H1 (cell line): ENCODE results near the gene TUBGCP6. TPM values are rescaled to one million over a fixed set of nuclear protein-coding genes. Genes with fewer than 3 reads are reported as not detected.

Source experiments
- BCL11A ChIP-seq, 2 experiments: IDR thresholded peaks; one replicate each; pipeline ENCODE4 v1.6.1; 2011; ENCODE audit warnings: low read depth in 2 of 2, low read length in 2 of 2, mild to moderate bottlenecking in 2 of 2
- NRF1 ChIP-seq: IDR thresholded peaks from 2 replicates; pipeline ENCODE4 v1.6.1; 2011; ENCODE audit warnings: mild to moderate bottlenecking, low read depth, low read length, improper control_type of control experiment
- POU5F1 ChIP-seq: IDR thresholded peaks from 2 replicates; pipeline ENCODE4 v1.6.1; 2011; ENCODE audit warnings: low read depth, mild to moderate bottlenecking, low read length, moderate library complexity
- ZNF274 ChIP-seq: IDR thresholded peaks from 2 replicates; pipeline ENCODE4 v1.7.0; 2012; ENCODE audit warnings: low read length, borderline replicate concordance; ENCODE audit errors: extremely low read depth
- polyA plus RNA-seq, 7 experiments: library from polyadenylated mRNA; depleted of rRNA in 3 of 7; stranded (reverse) in 5 of 7; unstranded in 2 of 7; fragments of >200 nt in 5 of 7; fragments of 200-250 nt in 2 of 7; gene quantifications; 1 replicate in 5 of 7; 2 replicates in 1 of 7; 4 replicates in 1 of 7; pipeline versions ENCODE4 v1.2.1 to v1.2.3, GENCODE V29; 2011 to 2013; ENCODE audit warnings: missing spikeins in 2 of 7, mixed read lengths in 2 of 7
- total RNA-seq: library from RNA; stranded (reverse); fragmentation: NEBNext Ultra II Directional; extraction: Animal tissue kit (Norgen Biotek cat#: 25700); gene quantifications from 2 replicates; pipeline ENCODE4 v1.2.1, GENCODE V29; 2021

The TUBGCP6 gene
- total and polyA plus RNA-seq, 2 of the 8 experiments (the other 6 are each of a cell fraction or from before 2014, with no cell fraction given): 24.2 to 24.7 TPM

DNA sequence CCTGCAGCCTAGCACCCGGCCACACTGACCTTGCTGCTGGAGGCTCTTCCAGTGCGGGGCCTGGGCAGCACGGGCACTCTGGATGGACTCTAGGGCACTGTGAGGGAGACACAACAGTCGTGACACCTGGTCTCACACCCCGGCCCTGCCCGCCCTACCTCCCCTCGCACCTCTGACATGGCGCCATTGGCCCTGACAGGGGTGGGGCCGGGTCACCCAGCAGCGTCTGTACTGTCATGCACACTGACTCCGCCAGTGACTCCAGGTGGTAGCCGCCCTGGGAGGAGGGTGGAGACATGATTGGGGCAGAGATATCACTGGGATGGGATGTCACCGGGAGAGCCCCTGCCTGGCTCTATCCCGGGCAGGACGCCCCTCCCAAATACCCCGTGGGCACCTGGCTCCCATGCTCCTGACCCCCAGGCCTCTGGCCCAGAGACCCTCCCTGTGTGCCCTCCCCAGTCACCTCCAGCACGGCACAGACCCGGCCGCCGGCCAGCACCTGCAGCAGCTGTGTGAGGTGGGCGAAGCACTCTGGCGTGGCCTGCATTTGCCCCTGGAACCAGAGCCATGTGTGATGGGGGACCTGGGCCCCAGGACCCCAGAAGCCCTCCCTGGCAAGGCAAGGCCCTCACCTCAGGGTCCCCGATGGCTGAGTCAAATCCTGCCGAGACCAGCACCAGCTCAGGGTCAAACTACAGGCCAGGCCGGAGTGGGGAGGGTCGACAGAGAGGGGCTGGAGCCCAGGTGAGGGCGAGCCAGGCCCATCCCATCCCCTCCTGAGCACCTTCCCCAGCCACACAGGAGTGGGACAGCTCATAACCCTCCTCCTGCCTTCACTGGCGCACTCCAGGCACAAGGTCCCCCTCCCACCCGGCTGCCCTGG, 3.6 kb upstream of the TUBGCP6 start (continued):
- no peak for TF ChIP-seq POU5F1
- TF ChIP-seq ZNF274: no peak
- no peak for TF ChIP-seq NRF1
- no peak for TF ChIP-seq BCL11A (IDR thresholded peaks at IDR 0.05; ENCODE audit: low read depth in 2 of 2, low read length in 2 of 2)
